ENCODE data around the gene RASSF10.

- TF ChIP-seq, protein P1, sequence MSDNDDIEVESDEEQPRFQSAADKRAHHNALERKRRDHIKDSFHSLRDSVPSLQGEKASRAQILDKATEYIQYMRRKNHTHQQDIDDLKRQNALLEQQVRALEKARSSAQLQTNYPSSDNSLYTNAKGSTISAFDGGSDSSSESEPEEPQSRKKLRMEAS (IDR thresholded peaks at IDR 0.05): no peak
- TF ChIP-seq JUN (IDR thresholded peaks at IDR 0.05) (no peak), POLR2A (IDR thresholded peaks at IDR 0.05; ENCODE audit: low read length) (no peak), EP300 (IDR thresholded peaks at IDR 0.05) (no peak), CTCF (IDR thresholded peaks at IDR 0.05) (no peak)
- TF ChIP-seq, protein P2, sequence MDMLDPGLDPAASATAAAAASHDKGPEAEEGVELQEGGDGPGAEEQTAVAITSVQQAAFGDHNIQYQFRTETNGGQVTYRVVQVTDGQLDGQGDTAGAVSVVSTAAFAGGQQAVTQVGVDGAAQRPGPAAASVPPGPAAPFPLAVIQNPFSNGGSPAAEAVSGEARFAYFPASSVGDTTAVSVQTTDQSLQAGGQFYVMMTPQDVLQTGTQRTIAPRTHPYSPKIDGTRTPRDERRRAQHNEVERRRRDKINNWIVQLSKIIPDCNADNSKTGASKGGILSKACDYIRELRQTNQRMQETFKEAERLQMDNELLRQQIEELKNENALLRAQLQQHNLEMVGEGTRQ (IDR thresholded peaks at IDR 0.05): no peak
Measured at GRCh38 chr11:12995823-12996222, 13.3 kb upstream of the RASSF10 start.

Data from A549 (cell line).